ENCODE results near the gene SRL.

SRL gene

GRCh38 chr16:4200000-4200780, 41.7 kb downstream of the SRL start:
- peak in 3 of 6 experiments; percentile 4 to 10 (median 10) for DNase-seq

DNA sequence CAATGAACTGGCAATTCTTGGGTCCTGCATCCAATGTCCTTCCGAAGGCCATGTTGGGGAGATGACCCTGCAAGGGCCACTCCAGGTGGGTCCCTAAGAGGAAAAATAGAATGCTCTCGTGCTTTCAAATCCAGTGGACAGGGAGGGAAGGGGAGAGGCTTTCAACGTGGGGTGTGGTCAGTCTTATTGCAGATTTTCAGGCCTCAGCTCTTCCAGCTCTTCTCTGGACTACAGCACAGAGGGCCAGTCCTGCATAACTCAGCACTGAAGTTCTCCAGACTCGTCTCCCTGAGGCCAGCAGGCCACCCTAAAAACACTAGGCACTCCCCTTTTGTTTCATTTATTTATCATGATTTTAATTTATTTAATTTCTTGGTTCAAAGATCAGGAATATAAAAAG, 43.1 kb downstream of the SRL start:
- DNase-seq: no peak

DNA sequence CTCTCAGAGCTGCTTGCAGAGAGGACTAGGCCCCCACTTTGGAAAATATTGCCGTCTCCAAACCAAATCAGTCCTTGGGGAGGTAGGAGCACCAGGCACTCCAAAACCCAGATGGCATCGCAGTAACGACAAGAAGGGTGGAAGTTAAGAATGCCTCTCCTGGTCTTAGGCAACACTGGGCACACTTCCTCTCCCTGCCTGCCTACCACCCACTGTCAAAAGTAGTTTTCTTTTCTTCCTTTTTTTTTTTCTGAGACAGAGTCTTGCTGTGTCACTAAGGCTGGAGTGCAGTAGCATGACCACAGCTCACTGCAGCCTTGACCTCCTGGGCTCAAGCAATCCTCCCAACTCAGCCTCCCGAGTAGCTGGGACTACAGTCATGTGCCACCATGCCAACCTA, 47.2 kb downstream of the SRL start:
- no peak for DNase-seq

- DNase-seq: no peak
These were observed 48.0 kb downstream of the SRL start for GRCh38 chr16:4193920-4194319.

- DNase-seq: no peak
These were observed 49.7 kb downstream of the SRL start for GRCh38 chr16:4192206-4192605.

- DNase-seq: no peak
These were observed 51.1 kb downstream of the SRL start for GRCh38 chr16:4190712-4191333.

- no peak for DNase-seq
These were observed 51.8 kb downstream of the SRL start for GRCh38 chr16:4190086-4190485.

DNA sequence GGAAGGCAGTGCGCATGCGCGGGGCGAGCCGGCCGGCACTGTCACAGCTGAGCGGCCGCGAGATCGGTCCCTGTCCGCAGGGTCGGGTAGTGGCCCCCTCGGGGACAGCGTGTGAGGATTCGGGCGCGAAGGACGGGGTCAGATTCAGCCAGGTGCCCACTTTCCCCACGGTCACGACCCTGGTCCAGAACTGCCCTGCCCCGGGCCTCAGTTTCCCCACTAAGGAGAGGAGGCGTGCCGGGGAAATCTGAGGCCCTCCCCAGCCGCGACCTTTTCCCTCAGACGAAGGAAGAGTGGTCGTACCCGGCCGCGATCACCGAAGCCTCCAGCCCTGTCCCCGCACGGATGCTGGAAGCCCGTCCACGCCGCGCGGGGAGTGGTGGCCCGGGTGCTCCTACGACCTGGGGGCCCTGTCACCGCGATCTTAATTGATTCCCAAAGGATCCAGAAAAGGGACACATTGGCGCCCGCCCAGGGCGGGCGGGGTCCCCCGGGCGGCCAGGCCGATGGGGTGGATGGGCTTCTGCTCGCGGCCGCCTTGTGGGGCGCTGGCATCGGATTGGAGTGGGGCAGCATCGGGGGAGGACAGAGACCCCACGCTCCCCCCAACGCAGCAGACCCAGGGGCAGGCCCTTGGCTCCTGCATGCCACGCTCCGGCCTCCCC, 57.7 kb downstream of the SRL start:
- DNase-seq: no peak

GRCh38 chr16:4183237-4184037, 58.4 kb downstream of the SRL start:
- peak; percentile 40 to 86 (median 63) for DNase-seq

DNA sequence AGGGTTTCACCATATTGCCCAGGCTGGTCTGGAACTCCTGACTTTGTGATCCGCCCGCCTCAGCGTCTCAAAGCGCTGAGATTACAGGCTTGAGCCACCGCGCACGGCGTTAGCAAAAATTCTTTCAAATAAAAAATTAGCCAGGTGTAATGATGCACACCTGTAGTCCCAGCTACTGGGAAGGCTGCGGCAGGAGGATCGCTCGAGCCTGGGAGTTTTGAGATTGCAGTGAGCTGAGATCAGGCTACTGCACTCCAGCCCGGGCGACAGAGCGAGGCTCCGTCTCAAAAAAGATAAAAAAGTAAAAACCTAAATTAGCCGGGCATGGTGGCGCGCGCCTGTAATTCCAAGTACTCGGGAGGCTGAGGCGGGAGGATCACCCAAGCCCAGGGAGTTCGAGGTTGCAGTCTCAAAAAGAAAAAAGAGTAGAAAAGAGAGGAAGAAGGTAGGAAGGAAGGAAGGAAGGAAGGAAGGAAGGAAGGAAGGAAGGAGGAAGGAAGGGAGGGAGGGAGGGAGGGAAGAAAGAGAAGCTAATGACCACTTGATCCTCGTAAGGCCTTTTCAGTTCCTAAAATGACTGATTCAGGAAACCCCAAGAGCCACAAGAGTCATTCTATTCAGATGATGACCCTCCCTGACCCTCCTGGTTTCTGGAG, 59.2 kb downstream of the SRL start:
- DNase-seq: no peak

DNA sequence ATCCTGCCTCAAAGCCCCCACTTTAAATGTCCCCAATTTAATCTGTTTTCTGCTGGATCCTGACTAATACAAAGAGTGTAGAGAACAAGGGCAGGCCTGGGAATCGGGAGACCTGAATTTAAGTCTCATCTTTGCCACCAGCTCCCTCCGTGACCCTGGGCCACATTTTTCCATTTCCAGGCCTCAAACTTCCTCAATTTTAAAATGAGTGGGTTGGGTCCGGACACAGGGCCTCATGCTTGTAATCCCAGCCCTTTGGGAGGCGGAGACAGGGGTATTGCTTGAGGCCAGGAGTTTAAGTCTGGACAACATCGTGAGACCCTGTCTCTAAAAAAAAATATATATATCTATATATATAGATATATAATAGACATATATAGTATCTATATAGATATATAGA, 61.4 kb downstream of the SRL start:
- no peak for DNase-seq

DNA sequence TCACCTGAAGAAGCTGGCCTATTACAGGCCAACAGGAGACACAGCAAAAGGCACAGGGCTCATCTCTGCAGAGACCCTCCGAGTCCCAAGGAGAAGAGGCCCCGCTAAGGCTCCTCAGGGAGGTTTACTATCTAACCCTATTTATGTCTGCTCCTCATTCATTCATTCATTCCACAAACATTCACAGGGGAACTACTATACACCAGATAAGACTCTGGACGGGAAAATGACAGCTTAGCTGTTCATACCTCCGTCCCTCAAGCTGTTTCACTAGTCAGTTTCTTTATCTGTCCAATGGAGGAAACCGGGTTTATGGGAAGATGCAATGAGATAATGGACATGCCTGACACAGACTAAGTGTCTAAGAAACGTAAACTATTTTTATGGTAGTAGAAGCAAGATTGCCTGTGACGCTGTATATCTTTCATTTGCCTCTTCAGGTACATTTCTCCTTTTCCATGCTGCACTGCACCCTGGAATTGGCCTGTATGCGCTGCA, 62.1 kb downstream of the SRL start:
- DNase-seq: no peak

DNA sequence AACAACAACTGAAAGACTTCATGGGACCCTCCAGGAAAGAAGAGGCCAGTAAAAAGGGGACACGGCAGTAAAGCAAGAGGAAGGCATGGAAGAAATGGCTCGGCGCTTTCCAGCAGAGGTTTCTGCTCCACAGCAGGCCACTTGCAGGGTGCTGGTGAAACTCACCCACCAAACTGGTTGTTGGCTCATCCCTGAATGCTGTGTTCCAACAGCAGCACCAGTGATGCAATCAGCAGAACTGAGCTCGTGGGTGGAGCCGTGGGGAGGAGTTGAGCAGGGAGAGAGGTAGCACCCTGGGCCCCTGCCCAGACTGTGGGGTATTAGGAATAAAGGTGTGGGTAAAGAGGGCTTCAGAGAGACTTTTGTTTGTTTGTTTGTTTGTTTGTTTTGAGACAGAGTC, 62.9 kb downstream of the SRL start:
- no peak for DNase-seq

GRCh38 chr16:4178468-4179010, 63.3 kb downstream of the SRL start:
- DNase-seq: no peak

- no peak for DNase-seq
These were observed 64.9 kb downstream of the SRL start for GRCh38 chr16:4176906-4177417.

- no peak for DNase-seq
These were observed 66.0 kb downstream of the SRL start for GRCh38 chr16:4175849-4176248.

DNA sequence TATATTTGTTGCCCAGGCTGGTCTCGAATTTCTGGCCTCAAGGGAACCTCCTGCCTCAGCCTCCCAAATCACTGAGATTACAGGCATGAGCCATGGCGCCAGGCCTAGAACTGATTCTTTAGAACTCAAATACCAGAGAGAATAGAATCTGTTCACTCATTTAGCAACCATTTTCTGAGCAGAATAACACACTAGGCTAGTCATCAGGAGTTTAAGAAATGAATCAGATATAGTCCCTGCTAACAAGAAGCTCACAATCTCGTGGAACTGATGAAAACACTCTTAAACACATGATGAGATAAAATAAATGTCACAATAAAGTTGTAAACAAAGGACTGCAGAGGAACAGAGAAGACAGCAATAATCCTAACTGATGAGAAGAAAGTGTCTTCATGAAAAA, 69.8 kb downstream of the SRL start:
- no peak for DNase-seq

- no peak for DNase-seq
These were observed 72.5 kb downstream of the SRL start for GRCh38 chr16:4169415-4169814.

- DNase-seq: no peak
These were observed 75.1 kb downstream of the SRL start for GRCh38 chr16:4166821-4167220.

- no peak for DNase-seq
These were observed 81.0 kb downstream of the SRL start for GRCh38 chr16:4160658-4161430.

- DNase-seq: no peak
These were observed 82.2 kb downstream of the SRL start for GRCh38 chr16:4159726-4160125.

Measured in stimulated activated naive CD4-positive, alpha-beta T cell (primary cell).